Stimulated activated naive CD8-positive, alpha-beta T cell treated with anti-CD3 and anti-CD28 coated beads, Interleukin-15, amount 100 ng/mL, for 72 hours (primary cell): Measurements from ENCODE around the gene GPT2.
A peak's percentile ranks its signal among the peaks of the same experiment; 100 is the strongest.
"Not testable (repeated sequence)": the region's sequence is repeated elsewhere in the genome, so short reads cannot be mapped to it uniquely, and the experiment has no call there.

Experiments
- ATAC-seq: fragments of 150-1000 bp; cut with Tn5 transposase; 2 replicates; pipeline ENCODE4 v1.10.0; 2021; ENCODE audit warnings: mild to moderate bottlenecking, moderate library complexity
- DNase-seq, 2 donors: peaks; one replicate each; pipeline ENCODE4 v3.0.0; 2021 to 2022
- H3K27ac Mint-ChIP-seq, 2 donors: one replicate each; pipeline ENCODE4 v1.8.0; 2022; ENCODE audit warnings: mild to moderate bottlenecking in 2 of 2, mixed read lengths in 2 of 2, moderate library complexity in 2 of 2
- H3K27me3 Mint-ChIP-seq: one replicate; pipeline ENCODE4 v1.8.0; 2022; ENCODE audit warnings: mixed read lengths
- H3K4me1 Mint-ChIP-seq: one replicate; pipeline ENCODE4 v1.8.0; 2022; ENCODE audit warnings: mild to moderate bottlenecking, mixed read lengths
- H3K4me3 Mint-ChIP-seq, 2 donors: one replicate each; pipeline ENCODE4 v1.8.0; 2022; ENCODE audit warnings: mild to moderate bottlenecking in 2 of 2, mixed read lengths in 2 of 2, moderate library complexity in 1 of 2
- H3K9me3 Mint-ChIP-seq, 2 donors: one replicate each; pipeline ENCODE4 v1.8.0; 2022; ENCODE audit warnings: mixed read lengths in 2 of 2

Gene GPT2

DNA sequence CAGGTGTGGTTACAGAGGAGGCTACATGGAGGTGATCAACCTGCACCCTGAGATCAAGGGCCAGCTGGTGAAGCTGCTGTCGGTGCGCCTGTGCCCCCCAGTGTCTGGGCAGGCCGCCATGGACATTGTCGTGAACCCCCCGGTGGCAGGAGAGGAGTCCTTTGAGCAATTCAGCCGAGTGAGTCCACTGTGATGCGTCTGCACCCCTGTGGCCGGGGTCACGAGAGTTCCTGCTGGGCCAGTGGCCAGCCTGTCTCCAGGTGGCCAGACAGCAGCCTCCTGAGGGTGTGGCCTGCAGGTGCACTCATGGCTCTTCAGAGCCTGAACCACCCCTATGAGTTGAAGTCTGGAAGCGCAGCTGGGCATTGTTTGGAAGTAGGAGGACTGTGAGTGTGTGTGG is 38.1 kb downstream of the GPT2 start:
- Mint-ChIP-seq H3K4me1 (peaks cover under 1% of the 10 kb centered on the region), H3K27me3 (no peaks in the 10 kb centered on the region), H3K4me3 (no peak overlapping the region), H3K9me3 (no peaks in the 10 kb centered on the region), H3K27ac (no peak overlapping the region)
- ATAC-seq (no peak), DNase-seq (no peak)

DNA sequence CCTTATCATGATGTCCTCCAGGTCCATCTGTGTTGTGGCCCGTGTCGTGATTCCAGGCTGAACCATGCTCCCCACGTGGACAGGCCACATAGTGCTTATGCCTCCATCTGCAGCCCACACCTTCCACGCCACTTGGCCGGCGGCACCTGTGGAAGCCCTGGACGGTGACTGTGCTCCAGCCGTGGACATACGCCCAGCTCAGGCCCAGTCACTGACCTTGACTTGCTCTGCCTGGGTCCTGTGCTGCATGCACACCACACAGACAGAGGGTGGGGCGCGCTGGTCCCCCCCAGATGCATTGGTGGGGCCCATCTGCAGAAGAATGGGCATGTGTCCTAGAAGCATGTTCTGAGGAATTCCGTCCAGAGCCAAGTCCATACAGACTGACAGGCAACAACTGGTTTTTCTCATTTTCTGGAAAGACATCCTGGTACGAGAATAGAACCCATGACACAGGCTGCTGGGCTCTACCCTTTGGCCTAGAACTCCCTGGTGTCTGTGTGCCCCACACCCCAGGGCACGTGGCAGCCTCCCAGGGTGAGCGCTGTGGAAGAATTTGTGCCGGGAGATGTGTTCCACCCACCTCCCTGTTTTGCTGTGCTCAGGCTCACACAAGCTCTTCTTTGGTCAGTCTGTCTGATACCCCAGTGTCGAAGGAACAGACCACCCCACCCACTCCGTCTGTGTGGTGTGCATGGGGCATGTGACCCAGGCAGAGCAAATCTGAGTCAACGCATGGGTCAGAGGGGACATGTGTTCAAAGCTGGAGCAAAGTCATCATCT is 39.5 kb downstream of the GPT2 start:
- no peak overlapping the region for H3K4me3 Mint-ChIP-seq
- no peaks in the 10 kb centered on the region for H3K9me3 Mint-ChIP-seq
- peaks cover 7% of the 10 kb centered on the region for H3K4me1 Mint-ChIP-seq
- H3K27ac Mint-ChIP-seq = peak overlapping the region in 1 of 2 donors; percentile 43
- ATAC-seq (peak; percentile 28), DNase-seq (no peak)
- no peaks in the 10 kb centered on the region for H3K27me3 Mint-ChIP-seq

DNA sequence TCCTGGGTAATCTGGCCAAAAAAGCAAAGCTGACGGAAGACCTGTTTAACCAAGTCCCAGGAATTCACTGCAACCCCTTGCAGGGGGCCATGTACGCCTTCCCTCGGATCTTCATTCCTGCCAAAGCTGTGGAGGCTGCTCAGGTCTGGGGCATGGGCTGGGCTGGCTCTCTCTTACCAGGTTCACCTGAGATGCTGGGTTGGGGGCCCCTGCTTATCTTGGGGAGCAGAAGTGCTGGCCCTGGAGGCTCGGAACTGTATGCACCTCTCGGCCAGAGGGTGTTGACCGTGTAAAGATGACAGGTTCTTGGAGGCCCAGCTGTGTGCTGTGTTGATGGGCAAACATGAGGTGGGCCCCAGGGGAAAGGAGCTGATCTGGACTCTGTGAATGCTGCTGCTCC is 40.2 kb downstream of the GPT2 start:
- no peak for ATAC-seq
- peaks cover 7% of the 10 kb centered on the region for H3K4me1 Mint-ChIP-seq
- no peak overlapping the region for H3K4me3 Mint-ChIP-seq
- H3K27ac Mint-ChIP-seq = no peak overlapping the region
- DNase-seq = no peak
- no peaks in the 10 kb centered on the region for H3K27me3 Mint-ChIP-seq
- no peaks in the 10 kb centered on the region for H3K9me3 Mint-ChIP-seq

DNA sequence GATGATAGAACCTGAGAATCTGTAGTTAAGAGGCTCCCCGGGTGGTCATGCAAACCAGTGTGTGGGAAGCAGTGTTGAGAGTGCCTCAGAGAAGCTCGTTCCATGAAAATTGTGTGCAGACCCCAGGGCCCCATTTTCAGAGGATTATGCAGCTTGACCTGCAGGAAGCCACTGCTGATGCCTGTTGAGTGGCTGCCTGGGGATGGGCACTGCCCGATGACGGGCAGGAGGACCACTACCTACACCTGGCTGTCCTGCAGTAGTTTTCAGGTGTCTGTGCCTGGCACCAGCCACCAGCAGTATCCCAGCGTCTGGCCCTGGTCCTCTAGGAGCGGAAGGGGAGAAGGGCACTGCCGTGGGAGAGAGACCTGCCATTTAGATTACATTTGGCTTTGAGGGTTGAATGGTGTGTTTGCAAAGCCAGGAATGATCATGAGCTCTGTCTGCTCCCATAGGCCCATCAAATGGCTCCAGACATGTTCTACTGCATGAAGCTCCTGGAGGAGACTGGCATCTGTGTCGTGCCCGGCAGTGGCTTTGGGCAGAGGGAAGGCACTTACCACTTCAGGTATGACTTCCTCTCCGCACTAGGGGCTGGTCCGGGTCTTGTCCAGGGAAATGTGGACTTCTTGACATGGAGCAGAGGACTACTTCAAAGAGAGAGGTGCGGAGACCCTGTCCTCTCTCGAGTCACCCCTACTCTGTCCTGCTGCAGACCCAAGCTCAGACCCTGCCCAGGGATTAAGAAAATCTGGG is 42.5 kb downstream of the GPT2 start:
- peak overlapping the region in 1 of 2 donors; percentile 71 for H3K27ac Mint-ChIP-seq
- no peaks in the 10 kb centered on the region for H3K9me3 Mint-ChIP-seq
- H3K27me3 Mint-ChIP-seq = no peaks in the 10 kb centered on the region
- DNase-seq (no peak), ATAC-seq (no peak)
- H3K4me3 Mint-ChIP-seq = no peak overlapping the region
- peaks cover 7% of the 10 kb centered on the region for H3K4me1 Mint-ChIP-seq

DNA sequence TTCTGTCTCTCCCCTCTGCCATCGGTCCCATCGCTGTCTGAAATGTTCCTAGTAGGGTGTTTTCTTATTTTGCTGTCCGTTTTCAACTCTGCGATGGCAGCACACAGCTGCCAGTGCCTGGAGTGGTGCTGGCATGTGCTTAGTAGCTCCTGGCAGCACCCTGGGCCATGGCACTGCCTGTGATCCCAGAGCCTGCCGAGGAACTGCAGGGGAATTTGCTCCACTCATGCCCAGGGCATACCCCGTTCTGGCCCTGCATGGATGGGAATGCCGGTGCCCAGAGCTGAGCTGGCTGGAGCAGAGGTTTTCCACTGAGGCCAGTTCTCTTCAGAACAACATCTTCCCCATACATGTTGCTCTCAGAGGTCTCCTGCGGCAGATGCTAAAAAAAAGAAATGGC is 43.1 kb downstream of the GPT2 start:
- ATAC-seq (no peak), DNase-seq (no peak)
- H3K27ac Mint-ChIP-seq = no peak overlapping the region
- H3K4me1 Mint-ChIP-seq = peaks cover 7% of the 10 kb centered on the region
- H3K4me3 Mint-ChIP-seq = no peak overlapping the region
- H3K9me3 Mint-ChIP-seq = no peaks in the 10 kb centered on the region
- H3K27me3 Mint-ChIP-seq = no peaks in the 10 kb centered on the region

DNA sequence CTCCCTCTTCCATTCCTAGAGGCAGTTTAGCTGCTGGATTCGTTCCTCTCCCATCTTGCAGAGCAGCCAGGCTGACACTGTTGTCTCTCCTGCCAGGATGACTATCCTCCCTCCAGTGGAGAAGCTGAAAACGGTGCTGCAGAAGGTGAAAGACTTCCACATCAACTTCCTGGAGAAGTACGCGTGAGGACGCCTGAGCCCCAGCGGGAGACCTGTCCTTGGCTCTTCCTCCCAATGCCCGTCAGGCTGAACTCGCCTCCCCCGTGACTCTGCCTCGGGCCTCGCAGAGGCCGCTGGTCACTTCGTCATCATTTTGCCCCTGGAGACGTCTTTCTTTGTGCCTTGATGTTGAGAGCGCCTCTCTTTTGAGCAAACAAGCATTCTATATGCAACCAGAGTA is 44.6 kb downstream of the GPT2 start:
- no peak for ATAC-seq
- no peak overlapping the region for H3K4me3 Mint-ChIP-seq
- H3K4me1 Mint-ChIP-seq = peaks cover 12% of the 10 kb centered on the region

DNA sequence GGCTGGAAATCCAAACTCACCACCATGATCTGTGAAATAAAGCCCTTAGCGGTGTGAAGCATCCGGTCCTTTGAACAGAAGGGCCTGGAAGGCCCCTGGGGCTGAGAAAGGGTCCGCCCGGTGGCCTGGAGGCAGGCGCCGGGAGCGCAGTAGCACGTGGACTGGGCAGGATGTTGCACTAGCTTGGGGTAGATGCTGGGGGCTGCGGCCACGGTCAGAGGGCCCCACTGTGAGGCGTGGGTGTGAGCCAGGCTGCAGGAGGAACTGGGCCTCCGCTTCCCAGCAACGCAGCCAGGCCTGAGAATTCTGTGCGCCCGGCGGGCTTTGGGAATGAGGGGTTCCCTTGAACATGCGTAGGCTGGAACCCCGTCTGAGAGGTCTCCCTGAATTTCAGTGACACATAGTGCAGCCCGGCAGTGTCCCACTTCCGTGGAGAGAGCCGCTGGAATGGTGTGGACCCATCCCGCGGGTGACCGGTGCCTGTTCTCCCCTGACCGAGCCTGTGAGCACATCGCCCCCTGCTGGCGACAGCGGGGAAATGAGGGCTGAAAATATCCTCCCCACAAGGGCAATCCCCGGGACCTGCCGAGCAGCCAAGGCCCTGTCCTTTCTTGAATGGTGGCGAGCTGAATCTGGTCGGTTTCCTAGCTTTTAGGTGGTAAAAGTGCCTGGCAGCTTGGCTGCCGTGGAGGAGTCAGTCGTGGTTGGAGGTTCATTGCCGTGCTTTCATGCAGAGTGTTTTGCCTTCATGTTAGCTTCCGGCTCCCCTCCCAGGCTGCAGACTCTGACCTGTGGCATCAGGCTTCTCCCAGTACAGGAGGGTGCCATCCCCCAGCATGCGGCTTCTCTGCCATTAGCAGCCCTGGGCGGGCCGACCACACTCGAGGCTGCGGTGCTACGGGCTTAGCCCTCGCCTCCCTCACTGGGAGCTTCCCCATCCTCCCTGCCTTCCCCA is 45.5 kb downstream of the GPT2 start:
- H3K27ac Mint-ChIP-seq = no peak overlapping the region
- H3K9me3 Mint-ChIP-seq = no peaks in the 10 kb centered on the region
- ATAC-seq (peak; percentile 79), DNase-seq (peak; percentile 58 to 66)
- no peaks in the 10 kb centered on the region for H3K27me3 Mint-ChIP-seq
- peaks cover 12% of the 10 kb centered on the region for H3K4me1 Mint-ChIP-seq
- H3K4me3 Mint-ChIP-seq = no peak overlapping the region

More for the DNA sequence above, 44.6 kb downstream of the GPT2 start:
- no peak for DNase-seq
- H3K27ac Mint-ChIP-seq = peak overlapping the region in 1 of 2 donors; percentile 3
- H3K27me3 Mint-ChIP-seq = no peaks in the 10 kb centered on the region
- no peaks in the 10 kb centered on the region for H3K9me3 Mint-ChIP-seq

DNA sequence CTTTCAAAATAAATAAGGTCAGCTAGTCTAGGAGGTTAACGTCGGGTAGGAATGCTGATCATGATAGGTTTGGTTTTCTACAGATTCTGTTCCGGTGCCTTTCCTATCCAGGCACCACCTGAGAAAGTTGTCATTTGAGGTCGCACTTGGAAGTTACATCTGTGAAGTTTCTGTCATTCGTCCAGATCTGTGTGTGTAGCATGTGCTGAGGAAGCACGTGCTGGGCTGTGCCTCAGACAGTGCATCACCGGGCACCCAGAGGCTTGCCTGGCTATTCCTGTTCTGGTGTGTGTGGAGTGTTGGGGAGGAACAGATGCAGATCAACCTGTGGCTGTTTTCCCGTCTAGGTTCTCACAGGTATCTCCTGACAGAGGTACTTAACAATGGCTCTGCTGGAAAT is 46.7 kb downstream of the GPT2 start:
- H3K9me3 Mint-ChIP-seq = no peaks in the 10 kb centered on the region
- H3K27ac Mint-ChIP-seq = peak overlapping the region in 1 of 2 donors; percentile 21
- H3K4me3 Mint-ChIP-seq = no peak overlapping the region
- peaks cover 12% of the 10 kb centered on the region for H3K4me1 Mint-ChIP-seq
- DNase-seq = no peak
- no peak for ATAC-seq
- H3K27me3 Mint-ChIP-seq = no peaks in the 10 kb centered on the region

DNA sequence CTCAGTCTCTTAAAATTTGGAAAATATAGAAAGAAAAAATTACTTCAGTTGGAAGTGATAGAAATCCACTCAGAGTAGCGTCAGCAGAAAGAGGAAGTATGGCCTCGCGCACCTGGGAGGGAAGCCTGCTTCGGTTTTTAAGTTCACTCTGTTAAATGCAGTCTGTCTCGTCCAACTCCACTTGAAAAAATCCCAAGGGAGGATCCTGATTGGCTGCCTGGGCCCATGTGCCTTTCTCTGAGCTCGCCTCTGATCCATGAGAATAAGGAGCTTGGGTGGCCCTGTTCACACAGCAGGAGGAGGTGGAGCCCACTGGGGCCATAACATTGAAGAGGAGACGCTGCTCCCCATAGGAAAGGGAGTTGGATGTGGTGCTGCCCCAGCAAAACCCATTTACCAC is 48.6 kb downstream of the GPT2 start:
- DNase-seq = no peak
- peak overlapping the region in 1 of 2 donors; percentile 27 for H3K27ac Mint-ChIP-seq
- H3K9me3 Mint-ChIP-seq = no peaks in the 10 kb centered on the region
- peaks cover 5% of the 10 kb centered on the region for H3K4me1 Mint-ChIP-seq
- H3K27me3 Mint-ChIP-seq = no peaks in the 10 kb centered on the region
- ATAC-seq = no peak
- H3K4me3 Mint-ChIP-seq = no peak overlapping the region

DNA sequence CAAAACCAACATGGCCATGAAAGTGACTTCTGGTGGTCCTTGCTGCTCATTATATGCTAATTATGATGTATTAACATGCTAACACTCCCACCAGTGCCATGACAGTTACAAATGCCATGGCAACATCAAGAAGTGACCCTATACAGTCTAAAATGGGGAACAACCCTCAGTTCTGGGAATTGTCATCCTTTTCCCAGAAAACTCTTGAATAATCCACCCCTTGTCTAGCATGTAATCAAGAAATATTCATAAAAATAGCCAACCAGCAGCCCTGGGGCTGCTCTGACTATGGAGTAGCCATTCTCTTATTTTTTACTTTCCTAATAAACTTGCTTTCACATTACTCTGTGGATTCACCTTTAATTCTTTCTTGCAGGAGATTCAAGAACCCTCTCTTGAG is 53.4 kb downstream of the GPT2 start:
- Mint-ChIP-seq H3K27ac (no peak overlapping the region), H3K4me3 (no peak overlapping the region), H3K27me3 (no peaks in the 10 kb centered on the region), H3K9me3 (no peaks in the 10 kb centered on the region), H3K4me1 (peaks cover 9% of the 10 kb centered on the region)
- ATAC-seq (no peak), DNase-seq (no peak)

DNA sequence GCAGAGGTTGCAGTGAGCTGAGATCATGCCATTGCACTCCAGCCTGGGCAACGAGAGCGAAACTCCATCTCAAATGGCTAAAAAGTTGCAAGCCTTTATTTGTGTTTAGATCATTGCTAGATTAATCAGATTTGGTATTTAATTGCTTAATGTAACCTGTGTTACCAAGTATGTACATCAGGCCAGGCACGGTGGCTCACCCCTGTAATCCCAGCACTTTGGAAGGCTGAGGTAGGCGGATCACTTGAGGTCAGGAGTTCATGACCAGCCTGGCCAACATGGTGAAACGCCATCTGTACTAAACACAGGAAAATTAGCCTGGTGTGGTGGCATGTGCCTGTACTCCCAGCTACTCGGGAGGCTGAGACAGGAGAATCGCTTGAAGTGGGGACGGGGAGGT is 60.6 kb downstream of the GPT2 start:
- H3K4me1 Mint-ChIP-seq = peaks cover 21% of the 10 kb centered on the region
- not testable (repeated sequence) for H3K27me3 Mint-ChIP-seq, H3K4me3 Mint-ChIP-seq, ATAC-seq, H3K9me3 Mint-ChIP-seq, H3K27ac Mint-ChIP-seq, DNase-seq

DNA sequence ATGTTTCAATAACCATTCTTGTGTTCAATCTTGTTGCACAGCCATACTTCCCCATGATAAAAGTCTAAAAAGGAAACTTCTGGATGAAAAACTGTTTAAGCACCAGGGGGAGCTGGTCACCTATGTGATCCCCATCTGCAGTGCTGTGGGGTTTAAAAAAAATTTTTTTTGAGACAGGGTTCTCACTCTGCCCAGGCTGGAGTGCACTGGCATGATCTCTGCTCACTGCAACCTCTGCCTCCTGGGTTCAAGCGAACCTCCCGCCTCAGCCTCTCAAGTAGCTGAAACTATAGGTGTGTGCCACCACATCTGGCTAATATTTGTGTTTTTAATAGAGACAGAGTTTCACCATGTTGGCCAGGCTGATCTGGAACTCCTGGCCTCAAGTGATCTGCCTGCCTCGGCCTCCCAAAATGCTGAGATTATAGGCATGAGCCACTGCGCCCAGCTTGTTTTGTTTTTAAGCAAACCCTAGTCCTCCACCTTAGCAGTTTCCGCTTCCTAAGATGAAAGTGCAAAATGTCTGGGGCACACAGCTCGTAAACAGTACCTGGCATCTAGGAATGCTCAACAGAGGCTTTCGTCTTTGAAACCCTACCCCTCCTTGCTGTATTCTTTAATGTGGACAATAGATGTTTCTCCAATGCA is 63.9 kb downstream of the GPT2 start:
- no peak overlapping the region for H3K4me3 Mint-ChIP-seq
- no peak overlapping the region for H3K27ac Mint-ChIP-seq
- peaks cover 13% of the 10 kb centered on the region for H3K4me1 Mint-ChIP-seq
- DNase-seq = peak; percentile 36 to 45
- H3K27me3 Mint-ChIP-seq = no peaks in the 10 kb centered on the region
- peak; percentile 80 for ATAC-seq
- H3K9me3 Mint-ChIP-seq = no peaks in the 10 kb centered on the region

DNA sequence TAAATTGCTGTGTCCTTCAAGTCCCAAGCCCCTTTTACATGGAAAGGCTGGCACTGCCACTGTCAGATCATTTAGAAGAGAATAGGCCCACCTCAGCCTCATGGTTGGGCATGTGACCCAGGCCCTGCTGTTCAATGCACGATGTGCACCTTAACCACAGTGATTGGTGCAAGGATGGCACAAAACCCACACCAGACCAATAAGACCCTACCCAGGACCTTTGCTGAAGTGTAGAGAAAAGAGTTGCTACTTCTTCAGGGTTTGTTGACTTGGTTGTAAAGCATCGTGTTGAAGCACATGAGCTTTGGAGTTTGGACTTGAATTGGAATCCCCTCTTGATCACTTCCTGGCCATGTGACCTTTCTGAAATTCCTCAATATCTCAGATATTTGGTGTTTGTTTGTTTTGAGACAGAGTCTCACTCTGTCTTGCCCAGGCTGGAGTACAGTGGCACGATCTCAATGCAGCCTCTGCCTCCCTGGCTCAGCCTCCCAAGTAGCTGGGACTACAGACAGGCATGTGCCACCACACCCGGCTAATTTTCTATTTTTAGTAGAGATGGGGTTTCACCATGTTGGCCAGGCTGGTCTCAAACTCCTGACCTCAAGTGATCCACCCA is 64.5 kb downstream of the GPT2 start:
- ATAC-seq = no peak

DNA sequence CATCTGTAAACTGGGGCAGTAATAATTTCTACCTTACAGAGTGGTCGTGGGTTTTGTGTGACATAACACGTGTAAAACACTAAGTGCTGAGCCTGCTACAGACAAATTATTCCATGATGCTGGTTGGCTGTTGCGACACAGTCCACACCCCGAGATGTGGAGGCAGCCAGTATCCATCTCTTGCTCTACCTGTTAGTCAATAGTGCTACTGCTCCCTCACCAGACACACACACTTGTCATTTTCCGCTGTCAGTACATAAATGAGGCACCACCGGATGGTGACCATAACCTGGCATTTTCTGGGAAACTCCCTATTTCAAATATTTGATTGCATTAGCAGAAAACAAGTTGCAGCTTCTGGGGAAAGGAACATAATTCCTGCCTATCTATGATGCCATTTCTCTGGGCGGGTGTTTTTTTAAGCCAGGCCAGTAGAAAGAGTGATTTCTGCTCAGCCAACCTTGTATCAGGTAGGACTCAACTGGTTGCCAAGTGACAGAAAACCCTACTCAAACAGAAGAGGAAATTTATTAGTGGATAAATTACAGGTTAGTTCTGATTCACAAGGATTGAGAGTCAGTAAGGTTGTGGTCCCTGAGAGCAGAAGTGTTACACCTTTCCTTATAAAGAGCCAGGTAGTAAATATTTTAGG is 65.2 kb downstream of the GPT2 start:
- Mint-ChIP-seq H3K4me1 (no peaks in the 10 kb centered on the region), H3K9me3 (no peaks in the 10 kb centered on the region), H3K27me3 (no peaks in the 10 kb centered on the region), H3K4me3 (no peak overlapping the region), H3K27ac (no peak overlapping the region)
- peak; percentile 80 for ATAC-seq
- DNase-seq = peak in 1 of 2 donors; percentile 21

More for the DNA sequence above, 64.5 kb downstream of the GPT2 start:
- DNase-seq = no peak
- H3K4me1 Mint-ChIP-seq = peaks cover 7% of the 10 kb centered on the region
- H3K9me3 Mint-ChIP-seq = no peaks in the 10 kb centered on the region
- no peaks in the 10 kb centered on the region for H3K27me3 Mint-ChIP-seq
- H3K27ac Mint-ChIP-seq = no peak overlapping the region
- H3K4me3 Mint-ChIP-seq = no peak overlapping the region
